IMR-90 (cell line): ENCODE data around the gene LEKR1. TPM values are rescaled to one million over a fixed set of nuclear protein-coding genes. Genes with fewer than 3 reads are reported as not detected.

Experiments used
- ATAC-seq: fragments of 200-7000 bp; cut with Tn5 transposase; 2 replicates; pipeline ENCODE4 v1.9.1; 2020; ENCODE audit warnings: low read depth, mild to moderate bottlenecking, moderate library complexity
- Bru-seq: library from RNA; stranded (reverse); fragments of 400-500 nt; gene quantifications from one replicate; lab custom pipeline; 2021; lab: Mats Ljungman, UMichigan
- BruChase-seq, 2 experiments: library from RNA; stranded (reverse); fragments of 400-500 nt; gene quantifications; one replicate each; lab custom pipeline; 2021; lab: Mats Ljungman, UMichigan
- BruUV-seq: library from RNA; stranded (reverse); fragments of 400-500 nt; replicated peaks from 2 replicates; lab custom pipeline; 2021; lab: Mats Ljungman, UMichigan
- CTCF ChIA-PET: fragments of 300-600 bp; formaldehyde crosslinking; extraction: SDS; loops from one replicate; lab custom pipeline; 2021; ENCODE audit warnings: antibody characterized with exemption; lab: Yijun Ruan, JAX
- POLR2A ChIA-PET: fragments of 300-600 bp; sonication (Branson Sonifier 250); formaldehyde crosslinking; loops from one replicate; lab custom pipeline; 2022; ENCODE audit warnings: antibody characterized with exemption; ENCODE audit not compliant: unreplicated experiment; lab: Charles Lee
- DNase-seq: peaks from one replicate; pipeline ENCODE4 v3.0.0; 2013
- H2AFZ ChIP-seq: replicated peaks from 2 replicates; pipeline ENCODE3; 2013; ENCODE audit warnings: low read length, mild to moderate bottlenecking; ENCODE audit not compliant: poor library complexity
- H2AK5ac ChIP-seq: 2 replicates; pipeline ENCODE4 v1.6.1; 2013; ENCODE audit warnings: low read depth, low read length, inconsistent platforms
- H2AK9ac ChIP-seq: replicated peaks from 2 replicates; pipeline ENCODE3; 2013; ENCODE audit warnings: mild to moderate bottlenecking, low read depth, low read length, moderate library complexity; ENCODE audit not compliant: poor library complexity
- H2BK120ac ChIP-seq: 2 replicates; pipeline ENCODE4 v1.6.1; 2013; ENCODE audit warnings: low read depth, low read length, inconsistent platforms
- H2BK15ac ChIP-seq: 3 replicates; pipeline ENCODE4 v1.6.1; 2013; ENCODE audit warnings: low read depth, low read length, inconsistent platforms
- H2BK20ac ChIP-seq: 2 replicates; pipeline ENCODE4 v1.6.1; 2013; ENCODE audit warnings: low read depth, mild to moderate bottlenecking, inconsistent platforms, low read length, moderate library complexity
- H2BK5ac ChIP-seq: 2 replicates; pipeline ENCODE4 v1.6.1; 2013; ENCODE audit warnings: mild to moderate bottlenecking, low read depth, low read length, inconsistent platforms; ENCODE audit not compliant: poor library complexity, severe bottlenecking
- H3K14ac ChIP-seq: replicated peaks from 2 replicates; pipeline ENCODE4 v1.6.1; 2013; ENCODE audit warnings: low read depth, low read length, inconsistent platforms
- H3K18ac ChIP-seq: 2 replicates; pipeline ENCODE4 v1.6.1; 2013; ENCODE audit warnings: low read depth, low read length, control low read depth
- H3K23ac ChIP-seq: 2 replicates; pipeline ENCODE4 v1.6.1; 2013; ENCODE audit warnings: low read depth, low read length, inconsistent platforms
- H3K27ac ChIP-seq: 2 replicates; pipeline ENCODE4 v1.5.1; 2013; ENCODE audit warnings: mild to moderate bottlenecking, control low read depth, low read length; ENCODE audit not compliant: insufficient read depth
- H3K27me3 ChIP-seq: 2 replicates; pipeline ENCODE4 v1.6.1; 2013; ENCODE audit warnings: low read length; ENCODE audit not compliant: control insufficient read depth, insufficient read depth
- H3K36me3 ChIP-seq: 2 replicates; pipeline ENCODE4 v1.6.1; 2013; ENCODE audit warnings: low read length, mixed read lengths; ENCODE audit not compliant: control insufficient read depth, insufficient read depth
- H3K4ac ChIP-seq: 2 replicates; pipeline ENCODE4 v1.6.1; 2013; ENCODE audit warnings: low read depth, low read length, inconsistent platforms
- H3K4me1 ChIP-seq: 2 replicates; pipeline ENCODE4 v1.6.1; 2013; ENCODE audit warnings: low read length, mixed read lengths; ENCODE audit not compliant: control insufficient read depth, insufficient read depth
- H3K4me2 ChIP-seq: 2 replicates; pipeline ENCODE4 v1.6.1; 2013; ENCODE audit warnings: low read depth, mild to moderate bottlenecking, control low read depth, low read length, moderate library complexity
- H3K4me3 ChIP-seq: 2 replicates; pipeline ENCODE4 v1.5.1; 2013; ENCODE audit warnings: low read depth, mild to moderate bottlenecking, control low read depth, low read length, moderate library complexity; ENCODE audit not compliant: insufficient read depth
- H3K56ac ChIP-seq: 2 replicates; pipeline ENCODE4 v1.6.1; 2013; ENCODE audit warnings: low read length, inconsistent platforms; ENCODE audit not compliant: insufficient read depth; ENCODE audit errors: extremely low read depth
- H3K79me1 ChIP-seq, 2 experiments: 2 replicates each; pipeline ENCODE4 v1.6.1; 2013; ENCODE audit warnings: low read length in 2 of 2, inconsistent platforms in 1 of 2, low read depth in 1 of 2
- H3K9ac ChIP-seq: 2 replicates; pipeline ENCODE4 v1.6.1; 2013; ENCODE audit warnings: low read depth, low read length, control low read depth
- H3K9me1 ChIP-seq: 2 replicates; pipeline ENCODE4 v1.6.1; 2013; ENCODE audit warnings: low read length, inconsistent platforms; ENCODE audit not compliant: insufficient read depth
- H3K9me3 ChIP-seq: 2 replicates; pipeline ENCODE4 v1.6.1; 2013; ENCODE audit warnings: low read length; ENCODE audit not compliant: control insufficient read depth, insufficient read depth
- H4K20me1 ChIP-seq: 2 replicates; pipeline ENCODE4 v1.6.1; 2013; ENCODE audit warnings: low read length, inconsistent platforms; ENCODE audit not compliant: insufficient read depth
- H4K5ac ChIP-seq: 2 replicates; pipeline ENCODE4 v1.6.1; 2013; ENCODE audit warnings: mild to moderate bottlenecking, low read depth, low read length, control low read depth
- H4K8ac ChIP-seq, 2 experiments: 2 replicates each; pipeline ENCODE4 v1.6.1; 2013; ENCODE audit warnings: low read depth in 2 of 2, low read length in 2 of 2, control low read depth in 1 of 2, inconsistent platforms in 1 of 2
- H4K91ac ChIP-seq: 2 replicates; pipeline ENCODE4 v1.6.1; 2013; ENCODE audit warnings: low read depth, low read length, inconsistent platforms; ENCODE audit not compliant: insufficient read depth
- CHD1 ChIP-seq: IDR thresholded peaks from 2 replicates; pipeline ENCODE4 v1.6.1; 2012; ENCODE audit warnings: low read depth, low read length, improper control_type of control experiment
- CTCF ChIP-seq: conservative IDR thresholded peaks from 2 replicates; pipeline ENCODE4 v1.5.1; 2012; ENCODE audit warnings: mild to moderate bottlenecking, low read depth, low read length, improper control_type of control experiment
- ELK1 ChIP-seq: fragments of 150-350 bp; IDR thresholded peaks from 2 replicates; pipeline ENCODE4 v1.6.1; 2016; ENCODE audit warnings: low read depth, mild to moderate bottlenecking, low read length, moderate library complexity, borderline replicate concordance
- FOS ChIP-seq: fragments of 150-350 bp; IDR thresholded peaks from 2 replicates; pipeline ENCODE4 v1.6.1; 2016; ENCODE audit warnings: low read depth, low read length
- MAFK ChIP-seq: IDR thresholded peaks from 2 replicates; pipeline ENCODE4 v1.6.1; 2012; ENCODE audit warnings: low read depth, low read length, improper control_type of control experiment
- MAZ ChIP-seq: IDR thresholded peaks from 2 replicates; pipeline ENCODE4 v1.6.1; 2012; ENCODE audit warnings: low read depth, mild to moderate bottlenecking, low read length, improper control_type of control experiment, moderate library complexity, borderline replicate concordance
- MXI1 ChIP-seq: IDR thresholded peaks from 2 replicates; pipeline ENCODE4 v1.6.1; 2012; ENCODE audit warnings: low read depth, mild to moderate bottlenecking, low read length, moderate library complexity, borderline replicate concordance
- NFE2L2 ChIP-seq: fragments of 150-350 bp; IDR thresholded peaks from 2 replicates; pipeline ENCODE4 v1.6.1; 2016; ENCODE audit warnings: low read depth, mild to moderate bottlenecking, low read length
- POLR2A ChIP-seq: IDR thresholded peaks from 2 replicates; pipeline ENCODE4 v1.6.1; 2012; ENCODE audit warnings: mild to moderate bottlenecking, low read depth, low read length
- RCOR1 ChIP-seq: IDR thresholded peaks from 2 replicates; pipeline ENCODE4 v1.6.1; 2012; ENCODE audit warnings: mild to moderate bottlenecking, low read length, improper control_type of control experiment; ENCODE audit not compliant: insufficient replicate concordance
- USF2 ChIP-seq: fragments of 150-350 bp; IDR thresholded peaks from 2 replicates; pipeline ENCODE4 v1.6.1; 2017; ENCODE audit warnings: mild to moderate bottlenecking, antibody characterized with exemption, low read length, low read depth
- WGBS, 2 experiments: methylation state at CpG; one replicate each; pipeline versions ENCODE4 v1.1.5 to v1.1.7; 2013; ENCODE audit warnings: missing lambda C conversion rate in 2 of 2; ENCODE audit not compliant: insufficient read length in 1 of 2; ENCODE audit errors: extremely low coverage in 2 of 2; 5-methylcytosine and 5-hydroxymethylcytosine counted together
- dilution Hi-C: fragments of 300-500 bp; cut with HindIII; formaldehyde crosslinking; loops from one replicate; pipeline ENCODE4 v1.14.3; 2018; ENCODE audit warnings: low sequenced_read_pairs; ENCODE audit not compliant: unreplicated experiment
- in situ Hi-C: fragments of 300-500 bp; cut with MboI; formaldehyde crosslinking; loops from 3 replicates; pipeline ENCODE4 v1.14.3; 2019; ENCODE audit warnings: low sequenced_read_pairs, inconsistent platforms, mixed read lengths
- intact Hi-C: fragments of 100-400 bp; cut with micrococcal nuclease; formaldehyde crosslinking; loops from 2 replicates; pipeline ENCODE4 v1.10.0; 2022
- long read RNA-seq: library from polyadenylated mRNA; unstranded; transcript quantifications from one replicate; pipeline ENCODE4 v2.0.0, GENCODE V29; 2021; ENCODE audit not compliant: unreplicated experiment
- polyA plus RNA-seq, 3 experiments: library from polyadenylated mRNA; depleted of rRNA; stranded (reverse); fragments of >200 nt; gene quantifications; 2 replicates each; pipeline ENCODE4 v1.2.3, GENCODE V29; 2012; ENCODE audit warnings: low replicate concordance in 1 of 3
- total RNA-seq: library from RNA; depleted of rRNA; stranded (reverse); fragments of >200 nt; gene quantifications from 2 replicates; pipeline ENCODE4 v1.2.3, GENCODE V29; 2012; rRNA removed

Gene LEKR1
- total RNA-seq (0.36 and 0.56 TPM in 2 replicates), polyA plus RNA-seq (2012; rRNA removed) (0.10 and 0.19 TPM in 2 replicates), Bru-seq, nascent RNA (percentile 23 among the genes with signal in this experiment), BruChase-seq, experiment 1, labeled RNA remaining after a 6-hour chase (percentile 24 among the genes with signal in this experiment), BruChase-seq, experiment 2, labeled RNA remaining after a 2-hour chase (percentile 30 among the genes with signal in this experiment)
- polyA plus RNA-seq (2012; cell fraction: cytosol; rRNA removed): 0.05 TPM in 2 replicates
- polyA plus RNA-seq (2012; cell fraction: nucleus; rRNA removed; ENCODE audit: low replicate concordance): 0.14 and 0.31 TPM in 2 replicates
- long read RNA-seq: 0 reads

GRCh38 chr3:156826144-156826895, at the start of gene LEKR1:
TSS of gene LEKR1 (plus strand) at chr3:156826353. CDS start at chr3:156829330, 2,977 bp downstream.
- H3K9me1 ChIP-seq: peaks cover 6% of the 10 kb centered on the region; the same call in 1 of the 2 replicates
- H4K8ac ChIP-seq: peak within 1 kb of the TSS; percentile 94 to 99
- peak within 1 kb of the TSS; percentile 99 for H2AK5ac ChIP-seq
- peak within 1 kb of the TSS; percentile 53 for H3K4me3 ChIP-seq
- peaks cover 10 to 15% of the 10 kb centered on the region in 2 experiments; a peak in 3 of 4 replicates for H3K79me1 ChIP-seq
- peak within 1 kb of the TSS; percentile 92 for H3K27ac ChIP-seq
- H2AFZ ChIP-seq: peak within 1 kb of the TSS; percentile 98
- ChIA-PET CTCF (interaction anchor here (0.6 kb wide), 1 partner anchor 130 kb away, joined by 3 read pairs; no protein-coding TSS in a partner anchor), POLR2A (no interaction called here)
- H3K4ac ChIP-seq: peak within 1 kb of the TSS; percentile 97
- in situ Hi-C loops (loop anchor here (5.0 to 25.0 kb wide), 2 partner anchors 289 to 311 kb away; no protein-coding TSS in a partner anchor), intact Hi-C loops (loop anchor here (1.0 kb wide), 1 partner anchor 247 kb away; no protein-coding TSS in a partner anchor), dilution Hi-C loops (no loop called here)
- H2BK20ac ChIP-seq: peak within 1 kb of the TSS; percentile 89
- H2AK9ac ChIP-seq: peak within 1 kb of the TSS; percentile 93
- no peaks in the 10 kb centered on the region for H4K20me1 ChIP-seq
- whole genome bisulfite sequencing, 2 experiments: 3% methylated on average over 24 of the region's 63 CpGs; no CpG with 5 or more reads in 1 of the 2 experiments
- H4K5ac ChIP-seq: peak within 1 kb of the TSS; percentile 97
- no peaks in the 10 kb centered on the region for H3K27me3 ChIP-seq
- DNase-seq: peak; percentile 98
- peak within 1 kb of the TSS; percentile 85 for H3K9ac ChIP-seq
- H3K4me1 ChIP-seq: no peaks in the 10 kb centered on the region
- H3K36me3 ChIP-seq: no peaks in the 10 kb centered on the region
- BruUV-seq: no TSS peak
- H2BK15ac ChIP-seq: peak within 1 kb of the TSS; percentile 97
- peak within 1 kb of the TSS; percentile 97 for H3K23ac ChIP-seq
- H4K91ac ChIP-seq: peak within 1 kb of the TSS; percentile 91
- H3K18ac ChIP-seq: peak within 1 kb of the TSS; percentile 86
- peak within 1 kb of the TSS; percentile 83 for H2BK5ac ChIP-seq
- peak within 1 kb of the TSS; percentile 95 for H3K14ac ChIP-seq
- H3K9me3 ChIP-seq: no peaks in the 10 kb centered on the region
- H3K4me2 ChIP-seq: peak within 1 kb of the TSS; percentile 74
- H2BK120ac ChIP-seq: peak within 1 kb of the TSS; percentile 93
- peak; percentile 90 for ATAC-seq
- peak within 1 kb of the TSS; percentile 86 for H3K56ac ChIP-seq
- TF ChIP-seq RCOR1 (no peak), MAZ (peak; percentile 73; the same call in 1 of the 2 replicates), CHD1 (peak; percentile 79; the same call in 1 of the 2 replicates), NFE2L2 (peak; percentile 38), FOS (peak; percentile 89), CTCF (no peak), POLR2A (peak; percentile 63; the same call in 1 of the 2 replicates), USF2 (0 out of 2 replicates have a peak, but pooled peaks have one; percentile 14), ELK1 (0 out of 2 replicates have a peak, but pooled peaks have one; percentile 4), MAFK (no peak), MXI1 (peak; percentile 35; the same call in 1 of the 2 replicates)
